ENCODE measurements around the gene ROPN1L.
"Not testable (repeated sequence)": the region's sequence is repeated elsewhere in the genome, so short reads cannot be mapped to it uniquely, and the experiment has no call there.

The ROPN1L gene

GRCh38 chr5:10494497-10494896 is 52.8 kb downstream of the ROPN1L start:
- H3K27me3 ChIP-seq (ENCODE audit: control insufficient read depth in 5 of 5, insufficient read depth in 4 of 5, low read length in 5 of 5); H3K27ac ChIP-seq (ENCODE audit: low read depth, low read length); H3K36me3 ChIP-seq (ENCODE audit: control insufficient read depth in 5 of 5, insufficient read depth in 5 of 5, low read length in 5 of 5); H3K9ac ChIP-seq (ENCODE audit: low read length in 5 of 5): not testable (repeated sequence)
- H3K4me3 ChIP-seq (ENCODE audit: low read depth in 1 of 5, low read length in 5 of 5): peak overlapping the region in 1 of 5 donors; percentile 51
- H3K4me1 ChIP-seq (ENCODE audit: control insufficient read depth in 5 of 5, insufficient read depth in 5 of 5, low read length in 5 of 5): peaks cover 0 to 11% (median 7%) of the 10 kb centered on the region in 5 donors
- peaks cover 0 to 16% (median 11%) of the 10 kb centered on the region in 5 donors for H3K9me3 ChIP-seq (ENCODE audit: control insufficient read depth in 5 of 5, low read length in 5 of 5)

GRCh38 chr5:10497554-10497953 is 55.9 kb downstream of the ROPN1L start:
- H3K4me1 ChIP-seq (ENCODE audit: control insufficient read depth in 5 of 5, insufficient read depth in 5 of 5, low read length in 5 of 5): peaks cover 0 to 8% (median 7%) of the 10 kb centered on the region in 5 donors
- H3K36me3 ChIP-seq (ENCODE audit: control insufficient read depth in 5 of 5, insufficient read depth in 5 of 5, low read length in 5 of 5): no peaks in the 10 kb centered on the region
- no peak overlapping the region for H3K27ac ChIP-seq (ENCODE audit: low read depth, low read length)
- H3K9me3 ChIP-seq (ENCODE audit: control insufficient read depth in 5 of 5, low read length in 5 of 5): peaks cover 0 to 16% (median 11%) of the 10 kb centered on the region in 5 donors
- no peak overlapping the region for H3K4me3 ChIP-seq (ENCODE audit: low read depth in 1 of 5, low read length in 5 of 5)
- H3K27me3 ChIP-seq (ENCODE audit: control insufficient read depth in 5 of 5, insufficient read depth in 4 of 5, low read length in 5 of 5): no peaks in the 10 kb centered on the region
- H3K9ac ChIP-seq (ENCODE audit: low read length in 5 of 5): no peak overlapping the region

GRCh38 chr5:10498350-10498749 is 56.7 kb downstream of the ROPN1L start:
- Histone ChIP-seq H3K9me3 (ENCODE audit: control insufficient read depth in 5 of 5, low read length in 5 of 5) (peaks cover 0 to 16% (median 11%) of the 10 kb centered on the region in 5 donors), H3K4me3 (ENCODE audit: low read depth in 1 of 5, low read length in 5 of 5) (no peak overlapping the region), H3K36me3 (ENCODE audit: control insufficient read depth in 5 of 5, insufficient read depth in 5 of 5, low read length in 5 of 5) (no peaks in the 10 kb centered on the region), H3K27ac (ENCODE audit: low read depth, low read length) (no peak overlapping the region), H3K9ac (ENCODE audit: low read length in 5 of 5) (no peak overlapping the region), H3K27me3 (ENCODE audit: control insufficient read depth in 5 of 5, insufficient read depth in 4 of 5, low read length in 5 of 5) (no peaks in the 10 kb centered on the region), H3K4me1 (ENCODE audit: control insufficient read depth in 5 of 5, insufficient read depth in 5 of 5, low read length in 5 of 5) (peaks cover 0 to 8% (median 7%) of the 10 kb centered on the region in 5 donors)

GRCh38 chr5:10499066-10499465 is 57.4 kb downstream of the ROPN1L start:
- H3K27ac ChIP-seq (ENCODE audit: low read depth, low read length): no peak overlapping the region
- no peaks in the 10 kb centered on the region for H3K27me3 ChIP-seq (ENCODE audit: control insufficient read depth in 5 of 5, insufficient read depth in 4 of 5, low read length in 5 of 5)
- H3K9me3 ChIP-seq (ENCODE audit: control insufficient read depth in 5 of 5, low read length in 5 of 5): peaks cover 0 to 11% (median 6%) of the 10 kb centered on the region in 5 donors
- H3K9ac ChIP-seq (ENCODE audit: low read length in 5 of 5): no peak overlapping the region
- no peaks in the 10 kb centered on the region for H3K36me3 ChIP-seq (ENCODE audit: control insufficient read depth in 5 of 5, insufficient read depth in 5 of 5, low read length in 5 of 5)
- peaks cover 0 to 8% (median 7%) of the 10 kb centered on the region in 5 donors for H3K4me1 ChIP-seq (ENCODE audit: control insufficient read depth in 5 of 5, insufficient read depth in 5 of 5, low read length in 5 of 5)
- no peak overlapping the region for H3K4me3 ChIP-seq (ENCODE audit: low read depth in 1 of 5, low read length in 5 of 5)

GRCh38 chr5:10499776-10500175 is 58.1 kb downstream of the ROPN1L start:
- H3K4me3 ChIP-seq (ENCODE audit: low read depth in 1 of 5, low read length in 5 of 5): no peak overlapping the region
- peaks cover 0 to 4% (median 3%) of the 10 kb centered on the region in 5 donors for H3K9me3 ChIP-seq (ENCODE audit: control insufficient read depth in 5 of 5, low read length in 5 of 5)
- H3K4me1 ChIP-seq (ENCODE audit: control insufficient read depth in 5 of 5, insufficient read depth in 5 of 5, low read length in 5 of 5): peaks cover 0 to 8% (median 7%) of the 10 kb centered on the region in 5 donors
- H3K36me3 ChIP-seq (ENCODE audit: control insufficient read depth in 5 of 5, insufficient read depth in 5 of 5, low read length in 5 of 5): no peaks in the 10 kb centered on the region
- no peaks in the 10 kb centered on the region for H3K27me3 ChIP-seq (ENCODE audit: control insufficient read depth in 5 of 5, insufficient read depth in 4 of 5, low read length in 5 of 5)
- no peak overlapping the region for H3K27ac ChIP-seq (ENCODE audit: low read depth, low read length)
- no peak overlapping the region for H3K9ac ChIP-seq (ENCODE audit: low read length in 5 of 5)

GRCh38 chr5:10500669-10501068 is 59.0 kb downstream of the ROPN1L start:
- Histone ChIP-seq H3K27ac (ENCODE audit: low read depth, low read length) (no peak overlapping the region), H3K27me3 (ENCODE audit: control insufficient read depth in 5 of 5, insufficient read depth in 4 of 5, low read length in 5 of 5) (no peaks in the 10 kb centered on the region)

GRCh38 chr5:10501554-10502075 is 59.9 kb downstream of the ROPN1L start:
- Histone ChIP-seq H3K9ac (ENCODE audit: low read length in 5 of 5) (peak overlapping the region in 1 of 5 donors; percentile 38), H3K9me3 (ENCODE audit: control insufficient read depth in 5 of 5, low read length in 5 of 5) (no peaks in the 10 kb centered on the region), H3K4me1 (ENCODE audit: control insufficient read depth in 5 of 5, insufficient read depth in 5 of 5, low read length in 5 of 5) (peaks cover 0 to 8% (median 7%) of the 10 kb centered on the region in 5 donors), H3K27ac (ENCODE audit: low read depth, low read length) (no peak overlapping the region), H3K4me3 (ENCODE audit: low read depth in 1 of 5, low read length in 5 of 5) (no peak overlapping the region), H3K27me3 (ENCODE audit: control insufficient read depth in 5 of 5, insufficient read depth in 4 of 5, low read length in 5 of 5) (no peaks in the 10 kb centered on the region), H3K36me3 (ENCODE audit: control insufficient read depth in 5 of 5, insufficient read depth in 5 of 5, low read length in 5 of 5) (no peaks in the 10 kb centered on the region)

More at GRCh38 chr5:10500669-10501068, 59.0 kb downstream of the ROPN1L start:
- no peaks in the 10 kb centered on the region for H3K9me3 ChIP-seq (ENCODE audit: control insufficient read depth in 5 of 5, low read length in 5 of 5)
- H3K4me3 ChIP-seq (ENCODE audit: low read depth in 1 of 5, low read length in 5 of 5): no peak overlapping the region
- no peak overlapping the region for H3K9ac ChIP-seq (ENCODE audit: low read length in 5 of 5)
- H3K36me3 ChIP-seq (ENCODE audit: control insufficient read depth in 5 of 5, insufficient read depth in 5 of 5, low read length in 5 of 5): no peaks in the 10 kb centered on the region
- H3K4me1 ChIP-seq (ENCODE audit: control insufficient read depth in 5 of 5, insufficient read depth in 5 of 5, low read length in 5 of 5): peaks cover 0 to 8% (median 7%) of the 10 kb centered on the region in 5 donors

- Histone ChIP-seq H3K4me3 (ENCODE audit: low read depth in 1 of 5, low read length in 5 of 5) (no peak overlapping the region), H3K27me3 (ENCODE audit: control insufficient read depth in 5 of 5, insufficient read depth in 4 of 5, low read length in 5 of 5) (no peaks in the 10 kb centered on the region)
Observed at GRCh38 chr5:10502130-10502529, 60.5 kb downstream of the ROPN1L start.

GRCh38 chr5:10502578-10502977 is 60.9 kb downstream of the ROPN1L start:
- Histone ChIP-seq H3K27me3 (ENCODE audit: control insufficient read depth in 5 of 5, insufficient read depth in 4 of 5, low read length in 5 of 5) (no peaks in the 10 kb centered on the region), H3K9me3 (ENCODE audit: control insufficient read depth in 5 of 5, low read length in 5 of 5) (no peaks in the 10 kb centered on the region), H3K36me3 (ENCODE audit: control insufficient read depth in 5 of 5, insufficient read depth in 5 of 5, low read length in 5 of 5) (no peaks in the 10 kb centered on the region), H3K4me1 (ENCODE audit: control insufficient read depth in 5 of 5, insufficient read depth in 5 of 5, low read length in 5 of 5) (peaks cover 0 to 8% (median 7%) of the 10 kb centered on the region in 5 donors), H3K4me3 (ENCODE audit: low read depth in 1 of 5, low read length in 5 of 5) (no peak overlapping the region), H3K9ac (ENCODE audit: low read length in 5 of 5) (no peak overlapping the region), H3K27ac (ENCODE audit: low read depth, low read length) (no peak overlapping the region)

More at GRCh38 chr5:10502130-10502529, 60.5 kb downstream of the ROPN1L start:
- Histone ChIP-seq H3K9me3 (ENCODE audit: control insufficient read depth in 5 of 5, low read length in 5 of 5) (no peaks in the 10 kb centered on the region), H3K36me3 (ENCODE audit: control insufficient read depth in 5 of 5, insufficient read depth in 5 of 5, low read length in 5 of 5) (no peaks in the 10 kb centered on the region), H3K27ac (ENCODE audit: low read depth, low read length) (no peak overlapping the region), H3K9ac (ENCODE audit: low read length in 5 of 5) (no peak overlapping the region), H3K4me1 (ENCODE audit: control insufficient read depth in 5 of 5, insufficient read depth in 5 of 5, low read length in 5 of 5) (peaks cover 0 to 8% (median 7%) of the 10 kb centered on the region in 5 donors)

- Histone ChIP-seq H3K4me3 (ENCODE audit: low read depth in 1 of 5, low read length in 5 of 5) (no peak overlapping the region), H3K27ac (ENCODE audit: low read depth, low read length) (no peak overlapping the region), H3K9me3 (ENCODE audit: control insufficient read depth in 5 of 5, low read length in 5 of 5) (no peaks in the 10 kb centered on the region), H3K36me3 (ENCODE audit: control insufficient read depth in 5 of 5, insufficient read depth in 5 of 5, low read length in 5 of 5) (no peaks in the 10 kb centered on the region), H3K4me1 (ENCODE audit: control insufficient read depth in 5 of 5, insufficient read depth in 5 of 5, low read length in 5 of 5) (peaks cover 0 to 8% (median 7%) of the 10 kb centered on the region in 5 donors), H3K27me3 (ENCODE audit: control insufficient read depth in 5 of 5, insufficient read depth in 4 of 5, low read length in 5 of 5) (no peaks in the 10 kb centered on the region), H3K9ac (ENCODE audit: low read length in 5 of 5) (no peak overlapping the region)
Observed at GRCh38 chr5:10503321-10503720, 61.6 kb downstream of the ROPN1L start.

Data from subcutaneous abdominal adipose tissue (tissue), 5 donors.